Measurements from ENCODE around the gene CYB5R3.
"Not testable (repeated sequence)": the region's sequence is repeated elsewhere in the genome, so short reads cannot be mapped to it uniquely, and the experiment has no call there.

Gene CYB5R3

DNA sequence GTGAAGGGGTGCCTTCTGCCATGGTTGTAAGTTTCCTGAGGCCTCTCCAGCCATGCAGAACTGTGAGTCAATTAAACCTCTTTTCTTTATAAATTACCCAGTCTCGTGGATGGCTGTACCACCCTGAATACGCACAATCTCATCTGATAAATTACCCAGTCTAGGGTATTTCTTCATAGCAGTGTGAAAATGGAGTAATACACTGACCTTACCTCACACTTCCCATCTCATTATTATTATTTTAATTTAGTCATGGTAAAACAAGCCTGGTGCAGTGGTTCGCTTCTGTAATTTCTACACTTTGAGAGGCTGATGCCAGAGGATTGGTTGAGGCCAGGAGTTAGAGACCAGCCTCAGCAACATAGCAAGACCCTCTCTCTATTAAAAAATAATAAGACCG lies 30.5 kb upstream of the CYB5R3 start:
- Mint-ChIP-seq H3K36me3 (ENCODE audit: low read depth) (peaks cover 16% of the 10 kb centered on the region), H3K27me3 (ENCODE audit: low read depth) (peaks cover 6% of the 10 kb centered on the region)
- TF ChIP-seq, protein P1, sequence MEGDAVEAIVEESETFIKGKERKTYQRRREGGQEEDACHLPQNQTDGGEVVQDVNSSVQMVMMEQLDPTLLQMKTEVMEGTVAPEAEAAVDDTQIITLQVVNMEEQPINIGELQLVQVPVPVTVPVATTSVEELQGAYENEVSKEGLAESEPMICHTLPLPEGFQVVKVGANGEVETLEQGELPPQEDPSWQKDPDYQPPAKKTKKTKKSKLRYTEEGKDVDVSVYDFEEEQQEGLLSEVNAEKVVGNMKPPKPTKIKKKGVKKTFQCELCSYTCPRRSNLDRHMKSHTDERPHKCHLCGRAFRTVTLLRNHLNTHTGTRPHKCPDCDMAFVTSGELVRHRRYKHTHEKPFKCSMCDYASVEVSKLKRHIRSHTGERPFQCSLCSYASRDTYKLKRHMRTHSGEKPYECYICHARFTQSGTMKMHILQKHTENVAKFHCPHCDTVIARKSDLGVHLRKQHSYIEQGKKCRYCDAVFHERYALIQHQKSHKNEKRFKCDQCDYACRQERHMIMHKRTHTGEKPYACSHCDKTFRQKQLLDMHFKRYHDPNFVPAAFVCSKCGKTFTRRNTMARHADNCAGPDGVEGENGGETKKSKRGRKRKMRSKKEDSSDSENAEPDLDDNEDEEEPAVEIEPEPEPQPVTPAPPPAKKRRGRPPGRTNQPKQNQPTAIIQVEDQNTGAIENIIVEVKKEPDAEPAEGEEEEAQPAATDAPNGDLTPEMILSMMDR (IDR thresholded peaks at IDR 0.05; ENCODE audit: unreplicated experiment in 3 of 3) = no peak

DNA sequence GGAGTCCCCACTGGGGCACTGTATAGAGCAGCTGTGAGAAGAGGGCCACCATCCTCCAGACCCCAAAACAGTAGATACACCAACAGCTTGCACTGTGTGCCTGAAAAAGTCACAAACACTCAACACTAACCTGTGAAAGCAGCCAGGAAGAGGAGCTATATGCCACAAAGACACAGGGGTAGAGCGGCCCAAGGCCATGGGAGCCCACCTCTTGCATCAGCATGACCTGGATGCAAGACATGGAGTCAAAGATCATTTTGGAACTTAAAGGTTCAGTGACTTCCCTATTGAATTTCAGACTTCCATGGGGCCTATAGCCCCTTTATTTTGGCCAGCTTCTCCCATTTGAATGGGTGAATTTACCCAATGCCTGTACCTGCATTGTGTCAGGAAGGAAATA lies 29.7 kb upstream of the CYB5R3 start:
- Mint-ChIP-seq H3K36me3 (ENCODE audit: low read depth) (peaks cover 16% of the 10 kb centered on the region), H3K4me3 (no peak overlapping the region), H3K9me3 (peaks cover 12% of the 10 kb centered on the region), H3K4me1 (peaks cover 27% of the 10 kb centered on the region), H3K27ac (no peak overlapping the region), H3K27me3 (ENCODE audit: low read depth) (peaks cover 6% of the 10 kb centered on the region)
- TF ChIP-seq, protein P1 (IDR thresholded peaks at IDR 0.05; ENCODE audit: unreplicated experiment in 3 of 3) = no peak

More for the DNA sequence above, 30.5 kb upstream of the CYB5R3 start:
- no peak overlapping the region for H3K27ac Mint-ChIP-seq
- H3K4me3 Mint-ChIP-seq = no peak overlapping the region
- peaks cover 27% of the 10 kb centered on the region for H3K4me1 Mint-ChIP-seq
- H3K9me3 Mint-ChIP-seq = peaks cover 12% of the 10 kb centered on the region

DNA sequence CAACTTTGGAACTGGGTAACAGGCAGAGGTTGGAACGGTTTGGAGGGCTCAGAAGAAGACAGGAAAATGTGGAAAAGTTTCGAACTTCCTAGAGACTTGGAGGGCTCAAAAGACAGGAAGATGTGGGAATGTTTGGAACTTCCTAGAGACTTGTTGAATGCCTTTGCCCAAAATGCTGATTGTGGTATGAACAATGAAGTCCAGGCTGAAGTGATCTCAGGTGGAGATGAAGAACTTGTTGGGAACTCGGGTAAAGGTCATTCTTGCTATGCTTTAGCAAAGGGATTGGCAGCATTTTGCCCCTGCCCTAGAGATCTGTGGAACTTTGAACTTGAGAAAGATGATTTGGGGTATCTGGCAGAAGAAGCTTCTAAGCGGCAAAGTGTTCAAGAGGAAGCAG lies 28.7 kb upstream of the CYB5R3 start:
- peak overlapping the region in 2 of 3 experiments; percentile 48 to 49 for H3K27ac Mint-ChIP-seq
- not testable (repeated sequence) for H3K27me3 Mint-ChIP-seq (ENCODE audit: low read depth); H3K4me3 Mint-ChIP-seq
- H3K36me3 Mint-ChIP-seq (ENCODE audit: low read depth) = peaks cover 16% of the 10 kb centered on the region
- peaks cover 20% of the 10 kb centered on the region for H3K4me1 Mint-ChIP-seq
- peaks cover 12% of the 10 kb centered on the region for H3K9me3 Mint-ChIP-seq

DNA sequence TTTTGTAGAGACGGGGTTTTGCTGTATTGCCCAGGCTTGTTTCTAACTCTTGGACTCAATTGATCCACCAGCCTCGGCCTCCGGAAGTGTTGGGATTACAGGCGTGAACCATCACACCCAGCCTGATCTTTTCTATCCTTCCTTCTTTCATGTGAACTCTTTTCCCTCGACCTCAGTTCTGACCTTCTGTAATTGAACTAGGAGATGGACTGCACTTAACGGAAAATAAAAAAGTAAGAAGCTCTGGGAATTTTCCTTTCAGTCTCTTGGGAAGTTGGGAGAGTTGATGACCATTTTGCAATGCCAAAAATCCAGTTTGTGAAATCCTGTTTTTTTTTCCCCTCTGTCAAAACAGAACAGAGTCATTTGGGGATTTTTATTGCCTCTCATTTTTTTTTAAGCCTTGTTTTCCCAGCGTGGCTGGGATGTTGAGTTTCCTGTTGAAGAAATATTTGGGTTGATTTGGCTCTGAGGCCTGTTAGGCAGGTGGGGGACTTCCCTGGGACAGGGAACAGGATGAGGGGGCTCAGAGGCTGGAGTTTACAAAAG lies 26.9 kb upstream of the CYB5R3 start:
- Mint-ChIP-seq H3K27ac (peak overlapping the region; percentile 23 to 72 (median 66)), H3K36me3 (ENCODE audit: low read depth) (peaks cover 16% of the 10 kb centered on the region), H3K4me1 (peaks cover 14% of the 10 kb centered on the region), H3K4me3 (peak overlapping the region in 1 of 3 experiments; percentile 5), H3K27me3 (ENCODE audit: low read depth) (peaks cover 6% of the 10 kb centered on the region), H3K9me3 (peaks cover 12% of the 10 kb centered on the region)
- TF ChIP-seq, protein P1 (IDR thresholded peaks at IDR 0.05; ENCODE audit: unreplicated experiment in 3 of 3) = no peak

DNA sequence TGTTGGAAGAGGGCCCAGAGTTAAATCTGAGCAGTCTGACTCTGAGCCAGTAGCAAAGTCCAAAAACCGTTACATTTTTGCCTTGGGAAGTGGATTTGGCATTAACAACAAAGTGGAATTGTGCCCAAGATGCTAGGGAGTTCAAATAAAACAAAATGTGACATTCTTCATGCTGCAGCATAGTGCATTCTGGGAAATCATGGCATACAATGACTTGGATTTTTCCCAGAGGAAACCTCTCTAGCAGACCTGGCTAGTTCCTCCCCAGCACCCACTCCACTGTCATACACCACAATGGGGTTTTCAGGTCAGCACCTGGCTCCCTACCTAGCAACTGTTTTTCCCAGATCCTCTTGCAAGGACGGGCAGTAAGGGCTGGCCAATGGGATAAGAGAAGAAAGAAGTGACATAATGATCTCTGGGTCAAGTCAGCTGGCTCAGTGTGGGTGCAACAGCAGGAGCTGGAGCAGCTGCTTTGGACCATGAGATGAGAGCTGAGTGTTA lies 24.8 kb upstream of the CYB5R3 start:
- H3K4me1 Mint-ChIP-seq = peaks cover 14% of the 10 kb centered on the region
- peaks cover 6% of the 10 kb centered on the region for H3K27me3 Mint-ChIP-seq (ENCODE audit: low read depth)
- TF ChIP-seq, protein P1 (IDR thresholded peaks at IDR 0.05; ENCODE audit: unreplicated experiment in 3 of 3) = no peak
- no peak overlapping the region for H3K4me3 Mint-ChIP-seq
- H3K27ac Mint-ChIP-seq = peak overlapping the region; percentile 29 to 77 (median 68)
- H3K36me3 Mint-ChIP-seq (ENCODE audit: low read depth) = peaks cover 5% of the 10 kb centered on the region
- H3K9me3 Mint-ChIP-seq = peaks cover 6% of the 10 kb centered on the region

DNA sequence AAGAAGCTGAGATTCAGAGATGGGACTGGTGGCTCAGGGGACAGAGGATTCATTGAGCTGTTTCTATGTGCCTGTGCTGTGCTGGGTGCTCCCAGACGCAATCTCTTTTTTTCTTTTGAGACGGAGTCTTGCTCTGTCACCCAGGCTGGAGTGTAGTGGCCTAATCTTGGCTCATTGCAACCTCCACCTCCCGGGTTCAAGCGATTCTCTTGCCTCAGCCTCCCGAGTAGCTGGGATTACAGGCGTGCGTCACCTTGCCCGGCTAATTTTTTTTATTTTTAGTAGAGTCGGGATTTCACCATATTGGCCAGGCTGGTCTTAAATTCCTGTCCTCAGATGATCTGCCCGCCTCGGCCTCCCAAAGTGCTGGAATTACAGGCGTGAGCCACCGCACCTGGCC lies 23.9 kb upstream of the CYB5R3 start:
- not testable (repeated sequence) for H3K36me3 Mint-ChIP-seq (ENCODE audit: low read depth); H3K27me3 Mint-ChIP-seq (ENCODE audit: low read depth); H3K9me3 Mint-ChIP-seq; H3K27ac Mint-ChIP-seq; H3K4me3 Mint-ChIP-seq
- H3K4me1 Mint-ChIP-seq = peaks cover 14% of the 10 kb centered on the region

All from nephron (organoid).